Thoracic aorta (tissue), 2 donors: ENCODE data around the gene CRB1. TPM values are rescaled to one million over a fixed set of nuclear protein-coding genes. Genes with fewer than 3 reads are reported as not detected.

Experiments
- ATAC-seq: fragments of 150-250 bp; one replicate; pipeline ENCODE4 v1.8.0; 2017; ENCODE audit warnings: low read depth; ENCODE audit not compliant: insufficient number of reproducible peaks, low FRiP score
- DNase-seq: peaks from one replicate; pipeline ENCODE4 v3.0.0-alpha.2; 2020; ENCODE audit warnings: low spot score
- H3K27ac ChIP-seq, 2 donors: fragments of 200-600 bp; sonication (generic); 1 replicate in 1 of 2; 2 replicates in 1 of 2; pipeline ENCODE4 v1.5.1; 2016; ENCODE audit warnings: mild to moderate bottlenecking in 2 of 2, moderate library complexity in 2 of 2
- H3K27me3 ChIP-seq: fragments of 200-600 bp; sonication (generic); replicated peaks from 2 replicates; pipeline ENCODE4 v1.6.0; 2016; ENCODE audit warnings: mild to moderate bottlenecking; ENCODE audit not compliant: insufficient read depth
- H3K36me3 ChIP-seq: fragments of 200-600 bp; sonication (generic); one replicate; pipeline ENCODE4 v1.5.1; 2016
- H3K4me1 ChIP-seq, 2 donors: fragments of 200-600 bp; sonication (generic); 1 replicate in 1 of 2; 2 replicates in 1 of 2; pipeline versions ENCODE4 v1.5.1 to v1.6.0; 2016; ENCODE audit warnings: low read depth in 2 of 2, mild to moderate bottlenecking in 1 of 2; ENCODE audit not compliant: control insufficient read depth in 1 of 2
- H3K4me3 ChIP-seq: fragments of 200-600 bp; sonication (generic); 2 replicates; pipeline ENCODE4 v1.5.1; 2016; ENCODE audit warnings: mild to moderate bottlenecking
- H3K9me3 ChIP-seq: fragments of 200-600 bp; sonication (generic); 2 replicates; pipeline ENCODE4 v1.5.1; 2016
- CTCF ChIP-seq: fragments of 200-600 bp; sonication (generic); IDR thresholded peaks from one replicate; pipeline ENCODE4 v1.5.1; 2019; ENCODE audit warnings: antibody characterized with exemption
- total RNA-seq, 2 donors: library from RNA; depleted of rRNA; stranded (reverse); fragments of >200 nt; gene quantifications; one replicate each; pipeline versions ENCODE4 v1.1.0 to v1.2.3, GENCODE V29; 2016

The CRB1 gene
- total RNA-seq, 2 donors from 2014 or later = not detected

GRCh38 chr1:197415221-197415620 is 147.2 kb downstream of the CRB1 start:
- Histone ChIP-seq H3K4me1 (no peaks in the 10 kb centered on the region), H3K4me3 (no peak overlapping the region), H3K27ac (no peak overlapping the region), H3K36me3 (no peaks in the 10 kb centered on the region), H3K9me3 (no peaks in the 10 kb centered on the region), H3K27me3 (no peaks in the 10 kb centered on the region)
- no peak for TF ChIP-seq CTCF
- DNase-seq (no peak), ATAC-seq (no peak)

GRCh38 chr1:197418693-197419092 is 150.6 kb downstream of the CRB1 start:
- Histone ChIP-seq H3K9me3 (no peaks in the 10 kb centered on the region), H3K27me3 (no peaks in the 10 kb centered on the region), H3K4me3 (no peak overlapping the region), H3K4me1 (no peaks in the 10 kb centered on the region), H3K36me3 (no peaks in the 10 kb centered on the region), H3K27ac (no peak overlapping the region)
- ATAC-seq (no peak), DNase-seq (no peak)
- TF ChIP-seq CTCF = no peak

- no peaks in the 10 kb centered on the region for H3K4me1 ChIP-seq
- TF ChIP-seq CTCF = no peak
- no peaks in the 10 kb centered on the region for H3K27me3 ChIP-seq
- no peak overlapping the region for H3K27ac ChIP-seq
- ATAC-seq (no peak), DNase-seq (no peak)
- H3K36me3 ChIP-seq = no peaks in the 10 kb centered on the region
- no peaks in the 10 kb centered on the region for H3K9me3 ChIP-seq
- no peak overlapping the region for H3K4me3 ChIP-seq
Measured at GRCh38 chr1:197422993-197423392, 154.9 kb downstream of the CRB1 start.

GRCh38 chr1:197424380-197424779 is 156.3 kb downstream of the CRB1 start:
- no peaks in the 10 kb centered on the region for H3K9me3 ChIP-seq
- H3K4me3 ChIP-seq = no peak overlapping the region
- DNase-seq (no peak), ATAC-seq (no peak)
- no peaks in the 10 kb centered on the region for H3K4me1 ChIP-seq
- TF ChIP-seq CTCF = no peak
- H3K36me3 ChIP-seq = no peaks in the 10 kb centered on the region
- no peaks in the 10 kb centered on the region for H3K27me3 ChIP-seq
- no peak overlapping the region for H3K27ac ChIP-seq

GRCh38 chr1:197429372-197429771 is 161.3 kb downstream of the CRB1 start:
- Histone ChIP-seq H3K36me3 (no peaks in the 10 kb centered on the region), H3K4me3 (no peak overlapping the region), H3K27me3 (no peaks in the 10 kb centered on the region), H3K4me1 (no peaks in the 10 kb centered on the region), H3K27ac (no peak overlapping the region), H3K9me3 (no peaks in the 10 kb centered on the region)
- TF ChIP-seq CTCF = no peak
- ATAC-seq (no peak), DNase-seq (no peak)
